Sciatic nerve (tissue), 2 donors: ENCODE data around the gene OR3A2. TPM values are rescaled to one million over a fixed set of nuclear protein-coding genes. Genes with fewer than 3 reads are reported as not detected.
"Not testable (repeated sequence)": the region's sequence is repeated elsewhere in the genome, so short reads cannot be mapped to it uniquely, and the experiment has no call there.

Source experiments
- ATAC-seq: fragments of 200-7000 bp; cut with Tn5 transposase; one replicate; pipeline ENCODE4 v1.9.1; 2020; ENCODE audit warnings: mild to moderate bottlenecking, moderate library complexity
- DNase-seq: peaks from one replicate; pipeline ENCODE4 v3.0.0-alpha.2; 2020; ENCODE audit warnings: low spot score
- intact Hi-C: fragments of 100-400 bp; cut with DNase I; formaldehyde crosslinking; loops from one replicate; pipeline ENCODE4 v1.14.2; 2022
- total RNA-seq: library from RNA; stranded (reverse); fragmentation: NEBNext Ultra II Directional; extraction: Animal tissue kit (Norgen Biotek cat#: 25700); gene quantifications from one replicate; pipeline ENCODE4 v1.2.1, GENCODE V29; 2021
- donor health status: DM: no; HTN: no; CAD: no.
- donor health status: DM: no; HTN: no; CAD: no.

OR3A2 gene
- total RNA-seq, 1 donor from 2014 or later = 0.67 TPM

- DNase-seq (no peak), ATAC-seq (no peak)
- intact Hi-C loops = no loop called here
Measured at GRCh38 chr17:3308603-3309002, 77.5 kb downstream of the OR3A2 start.

GRCh38 chr17:3298260-3298659, 87.8 kb downstream of the OR3A2 start, which contains the start of gene OR3A1:
Gene OR3A1, minus strand, starts transcription at chr17:3298360. Its CDS starts 5,778 bp downstream, at chr17:3292582.
- no peak for ATAC-seq
- intact Hi-C loops = no loop called here
- no peak for DNase-seq

- DNase-seq (no peak), ATAC-seq (no peak)
- intact Hi-C loops = no loop called here
Measured at GRCh38 chr17:3295632-3296031, 90.5 kb downstream of the OR3A2 start.

DNA sequence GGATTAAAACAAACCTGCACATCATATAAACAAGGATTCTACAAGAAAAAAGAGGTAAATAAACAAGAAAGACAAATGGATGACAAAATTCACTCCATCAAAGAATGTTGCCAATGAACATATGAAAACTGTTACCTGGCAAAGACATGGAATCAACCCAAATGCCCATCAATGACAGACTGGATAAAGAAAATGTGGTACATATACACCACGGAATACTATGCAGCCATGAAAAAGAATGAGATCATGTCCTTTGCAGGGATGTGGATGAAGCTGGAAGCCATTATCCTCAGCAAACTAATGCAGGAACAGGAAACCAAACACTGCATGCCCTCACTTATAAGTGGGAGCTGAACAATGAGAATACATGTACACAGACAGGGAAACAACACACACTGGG, 92.6 kb downstream of the OR3A2 start:
- intact Hi-C loops, DNase-seq, ATAC-seq: not testable (repeated sequence)

GRCh38 chr17:3282901-3283300, 103.2 kb downstream of the OR3A2 start:
- intact Hi-C loops = no loop called here
- ATAC-seq (no peak), DNase-seq (no peak)

GRCh38 chr17:3276126-3276525, 110.0 kb downstream of the OR3A2 start:
- no peak for ATAC-seq
- intact Hi-C loops = no loop called here
- DNase-seq = no peak

DNA sequence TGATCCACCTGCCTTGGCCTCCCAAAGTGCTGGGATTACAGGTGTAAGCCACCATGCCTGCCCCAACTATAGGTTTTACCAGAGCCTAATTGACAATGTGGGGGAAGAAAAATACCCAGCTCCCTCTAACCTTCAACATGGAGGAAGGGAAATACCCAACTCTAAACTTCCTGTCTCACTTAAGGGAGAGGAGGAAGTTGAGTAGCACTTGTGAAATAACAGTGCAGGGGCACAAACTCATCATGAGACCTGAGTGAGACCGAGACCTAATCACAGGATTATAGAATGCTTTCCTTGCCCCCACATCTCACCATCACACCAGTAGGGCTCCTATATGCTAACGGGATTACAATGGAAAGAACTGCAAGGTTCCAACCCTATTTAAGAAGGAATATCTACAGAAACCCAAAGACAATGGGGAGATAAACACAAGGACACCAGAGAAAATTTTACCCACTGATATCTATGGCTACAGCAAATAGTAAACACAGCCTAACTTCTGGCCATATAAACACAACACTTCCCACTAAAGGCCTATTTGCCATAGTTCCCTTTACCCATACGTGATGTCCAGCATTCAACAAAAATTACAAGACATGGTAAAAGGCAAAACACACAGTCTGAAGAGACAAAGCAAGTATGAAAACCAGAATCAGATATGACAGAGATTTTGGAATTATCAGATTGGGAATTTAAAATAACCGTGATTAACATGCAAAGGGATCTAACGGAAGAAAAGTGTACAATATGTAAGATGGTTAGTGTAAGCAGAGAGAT, 114.8 kb downstream of the OR3A2 start:
- ATAC-seq (no peak), DNase-seq (no peak)
- intact Hi-C loops = no loop called here

DNA sequence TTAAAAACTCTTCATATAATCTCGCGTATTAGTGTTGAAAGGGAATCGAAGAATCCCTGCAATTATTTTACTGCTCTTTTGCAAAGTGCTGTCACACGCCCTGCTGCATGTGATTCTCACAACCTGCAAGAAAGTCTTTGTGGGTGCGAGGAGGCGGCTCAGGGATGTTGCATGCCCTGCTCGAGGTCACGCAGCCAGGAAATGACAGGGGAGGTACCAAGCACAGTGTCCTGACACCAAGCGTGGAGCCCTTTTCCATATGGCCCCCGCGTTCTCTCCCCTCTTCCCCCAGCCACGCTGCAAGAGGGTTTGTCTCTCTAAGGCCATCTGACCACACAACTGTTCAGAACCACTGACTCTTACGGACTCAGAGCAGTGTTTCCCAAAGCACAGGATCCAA, 125.5 kb downstream of the OR3A2 start:
- DNase-seq (no peak), ATAC-seq (no peak)
- intact Hi-C loops = no loop called here

DNA sequence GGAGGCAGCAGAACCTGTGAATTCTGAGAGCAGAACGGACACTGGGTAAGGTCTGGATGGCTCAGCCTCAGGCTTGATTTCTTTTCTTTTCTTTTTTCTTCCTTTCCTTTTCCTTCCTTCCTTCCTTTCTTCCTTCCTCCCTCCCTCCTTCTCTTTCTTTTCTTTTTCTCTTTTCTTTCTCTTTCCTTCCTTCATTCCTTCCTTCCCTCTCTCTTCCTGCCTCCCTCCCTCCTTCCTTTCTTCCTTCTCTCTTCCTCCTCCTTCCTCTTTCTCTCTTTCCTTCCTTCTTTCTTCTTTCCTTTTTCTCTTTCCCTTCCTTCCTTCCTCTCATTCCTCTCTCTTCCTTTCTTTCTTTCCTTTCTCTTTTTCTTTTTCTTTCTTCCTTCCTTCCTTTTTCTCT, 125.9 kb downstream of the OR3A2 start:
- DNase-seq = no peak
- no peak for ATAC-seq
- intact Hi-C loops = no loop called here

GRCh38 chr17:3256575-3256974, 129.5 kb downstream of the OR3A2 start:
- no peak for ATAC-seq
- intact Hi-C loops = no loop called here
- no peak for DNase-seq

DNA sequence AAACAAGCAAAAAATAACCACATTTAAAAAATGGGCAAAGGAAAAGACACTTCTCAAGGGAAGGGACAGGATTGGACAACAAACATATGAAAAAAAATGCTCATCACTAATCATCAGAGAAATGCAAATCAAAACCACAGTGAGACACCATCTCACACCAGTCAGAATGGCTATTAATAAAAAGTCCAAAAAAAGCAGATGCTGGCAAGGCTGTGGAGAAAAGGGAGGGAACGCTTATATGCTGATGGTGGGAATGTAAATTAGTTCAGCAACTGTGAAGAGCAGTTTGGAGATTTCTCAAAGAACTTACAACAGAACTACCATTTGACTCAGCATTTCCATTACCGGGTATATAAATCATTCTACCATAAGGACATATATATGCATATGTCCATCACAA, 137.1 kb downstream of the OR3A2 start:
- intact Hi-C loops, DNase-seq, ATAC-seq: not testable (repeated sequence)

DNA sequence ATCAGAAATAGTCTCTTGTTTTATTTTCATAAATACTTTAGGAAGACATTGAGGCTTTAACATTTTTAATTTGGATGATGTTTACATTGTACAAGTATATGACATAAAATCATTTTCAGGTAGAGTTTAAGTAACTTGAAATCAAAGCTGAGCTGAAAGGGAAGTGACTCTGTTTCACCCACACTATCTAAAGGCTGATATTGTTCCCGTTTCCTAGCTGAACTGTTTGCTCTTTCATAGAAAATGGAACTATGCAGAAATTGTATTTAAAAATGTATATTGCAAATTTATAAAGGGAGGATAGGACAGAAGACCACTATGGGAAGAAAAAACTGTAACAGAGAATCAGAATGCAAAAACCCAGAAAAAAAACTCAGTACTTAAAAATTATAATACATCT, 141.3 kb downstream of the OR3A2 start:
- DNase-seq, ATAC-seq, intact Hi-C loops: not testable (repeated sequence)

DNA sequence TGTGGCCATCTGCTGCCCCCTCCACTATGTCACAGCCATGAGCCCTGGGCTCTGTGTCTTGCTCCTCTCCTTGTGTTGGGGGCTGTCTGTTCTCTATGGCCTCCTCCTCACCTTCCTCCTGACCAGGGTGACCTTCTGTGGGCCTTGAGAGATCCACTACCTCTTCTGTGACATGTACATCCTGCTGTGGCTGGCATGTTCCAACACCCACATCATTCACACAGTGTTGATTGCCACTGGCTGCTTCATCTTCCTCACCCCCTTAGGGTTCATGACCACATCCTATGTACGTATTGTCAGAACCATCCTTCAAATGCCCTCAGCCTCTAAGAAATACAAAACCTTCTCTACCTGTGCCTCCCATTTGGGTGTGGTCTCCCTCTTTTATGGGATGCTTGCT, 145.1 kb downstream of the OR3A2 start:
- intact Hi-C loops = not testable (repeated sequence)

GRCh38 chr17:3238685-3239084, 147.4 kb downstream of the OR3A2 start:
- intact Hi-C loops, DNase-seq, ATAC-seq: not testable (repeated sequence)

More for the DNA sequence above, 145.1 kb downstream of the OR3A2 start:
- DNase-seq, ATAC-seq: not testable (repeated sequence)

DNA sequence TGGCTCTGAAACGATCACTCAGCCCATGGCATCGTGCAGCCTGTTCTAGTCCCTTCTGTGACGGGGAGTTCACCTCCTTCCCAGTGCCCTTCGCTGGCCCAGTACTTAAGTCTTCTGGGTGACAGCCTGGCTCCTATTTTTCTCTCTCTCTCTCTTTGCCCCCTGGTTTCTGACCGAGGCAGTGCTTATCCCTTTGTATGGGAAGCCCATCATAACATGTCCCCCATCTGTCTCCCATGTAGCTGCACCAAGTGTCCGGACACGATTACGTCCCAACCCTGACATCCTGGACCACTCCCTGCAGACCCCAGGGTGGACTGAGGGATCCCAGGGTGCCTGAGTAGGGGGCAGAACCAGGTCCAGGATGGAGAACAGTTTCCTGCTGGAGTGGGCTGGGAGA, 153.8 kb downstream of the OR3A2 start:
- DNase-seq, ATAC-seq, intact Hi-C loops: not testable (repeated sequence)

Other genes with a start within 250 kb of the OR3A2 start
- not detected for gene OR1A2, start 188.8 kb downstream of the OR3A2 start, total RNA-seq
- not detected for gene OR1A1, start 178.6 kb downstream of the OR3A2 start, total RNA-seq
- gene OR3A1, start 87.9 kb downstream of the OR3A2 start, total RNA-seq = not detected
- not detected for gene OR1E1, start 12.1 kb upstream of the OR3A2 start, total RNA-seq
- gene OR3A3, start 25.1 kb upstream of the OR3A2 start, total RNA-seq = not detected
- not detected for gene OR1E2, start 47.5 kb upstream of the OR3A2 start, total RNA-seq
- 0.67 TPM for gene SPATA22, start 85.5 kb upstream of the OR3A2 start, total RNA-seq
- gene ASPA, start 89.7 kb upstream of the OR3A2 start, total RNA-seq = 41.6 TPM
- gene TRPV3, start 171.5 kb upstream of the OR3A2 start, total RNA-seq = 13.0 TPM
- gene TRPV1, start 223.1 kb upstream of the OR3A2 start, total RNA-seq = 11.1 TPM
- 17.7 TPM for gene SHPK, start 249.9 kb upstream of the OR3A2 start, total RNA-seq